ENCODE measurements around the gene ZNF480. TPM values are rescaled to one million over a fixed set of nuclear protein-coding genes. Genes with fewer than 3 reads are reported as not detected.

The ZNF480 gene
- total RNA-seq, 2 donors from 2014 or later = 4.6 to 8.5 TPM

DNA sequence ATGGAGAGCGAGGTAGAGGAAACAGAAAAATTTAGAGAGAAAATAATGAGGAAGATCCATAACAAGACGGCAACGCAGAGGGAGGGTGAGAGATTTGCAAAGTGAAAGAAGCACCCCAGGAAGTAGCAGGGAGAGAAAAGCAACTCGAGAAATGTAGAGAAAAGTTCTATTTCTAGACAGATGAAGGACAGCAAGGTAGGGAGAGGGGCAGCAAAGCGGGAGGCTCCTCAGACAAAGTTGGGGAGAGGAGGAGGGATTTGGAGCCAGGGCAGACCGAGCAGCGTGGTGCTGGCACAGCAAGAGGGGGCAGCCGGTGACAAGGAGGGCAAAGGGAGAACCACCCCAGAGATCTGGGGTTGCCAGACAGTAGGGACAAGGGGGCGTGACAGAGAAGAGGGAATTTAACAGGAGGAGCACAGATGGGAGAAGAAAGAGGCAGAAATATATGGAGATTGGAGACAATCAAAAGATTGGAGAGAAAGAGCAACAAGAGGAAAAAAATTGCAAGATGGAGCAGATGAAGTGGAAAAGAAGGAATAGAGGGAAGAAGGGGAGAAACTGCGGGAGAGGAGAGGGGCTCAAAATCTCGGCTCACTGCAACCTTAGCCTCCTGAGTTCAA, 26.6 kb upstream of the ZNF480 start:
- H3K4me1 ChIP-seq (ENCODE audit: control insufficient read depth in 1 of 2, low read depth in 2 of 2) = peaks cover 5 to 18% of the 10 kb centered on the region in 2 donors
- TF ChIP-seq, protein P1, sequence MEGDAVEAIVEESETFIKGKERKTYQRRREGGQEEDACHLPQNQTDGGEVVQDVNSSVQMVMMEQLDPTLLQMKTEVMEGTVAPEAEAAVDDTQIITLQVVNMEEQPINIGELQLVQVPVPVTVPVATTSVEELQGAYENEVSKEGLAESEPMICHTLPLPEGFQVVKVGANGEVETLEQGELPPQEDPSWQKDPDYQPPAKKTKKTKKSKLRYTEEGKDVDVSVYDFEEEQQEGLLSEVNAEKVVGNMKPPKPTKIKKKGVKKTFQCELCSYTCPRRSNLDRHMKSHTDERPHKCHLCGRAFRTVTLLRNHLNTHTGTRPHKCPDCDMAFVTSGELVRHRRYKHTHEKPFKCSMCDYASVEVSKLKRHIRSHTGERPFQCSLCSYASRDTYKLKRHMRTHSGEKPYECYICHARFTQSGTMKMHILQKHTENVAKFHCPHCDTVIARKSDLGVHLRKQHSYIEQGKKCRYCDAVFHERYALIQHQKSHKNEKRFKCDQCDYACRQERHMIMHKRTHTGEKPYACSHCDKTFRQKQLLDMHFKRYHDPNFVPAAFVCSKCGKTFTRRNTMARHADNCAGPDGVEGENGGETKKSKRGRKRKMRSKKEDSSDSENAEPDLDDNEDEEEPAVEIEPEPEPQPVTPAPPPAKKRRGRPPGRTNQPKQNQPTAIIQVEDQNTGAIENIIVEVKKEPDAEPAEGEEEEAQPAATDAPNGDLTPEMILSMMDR (IDR thresholded peaks at IDR 0.05) = no peak
- H3K4me3 ChIP-seq = peak overlapping the region; percentile 94
- no peaks in the 10 kb centered on the region for H3K27me3 ChIP-seq (replicated peaks; ENCODE audit: insufficient read depth)
- H3K9me3 ChIP-seq = no peaks in the 10 kb centered on the region
- no peaks in the 10 kb centered on the region for H3K36me3 ChIP-seq
- ATAC-seq (ENCODE audit: insufficient number of reproducible peaks, low FRiP score, low read depth) = no peak
- peak overlapping the region; percentile 97 to 99 for H3K27ac ChIP-seq
- DNase-seq (ENCODE audit: low spot score) = no peak

DNA sequence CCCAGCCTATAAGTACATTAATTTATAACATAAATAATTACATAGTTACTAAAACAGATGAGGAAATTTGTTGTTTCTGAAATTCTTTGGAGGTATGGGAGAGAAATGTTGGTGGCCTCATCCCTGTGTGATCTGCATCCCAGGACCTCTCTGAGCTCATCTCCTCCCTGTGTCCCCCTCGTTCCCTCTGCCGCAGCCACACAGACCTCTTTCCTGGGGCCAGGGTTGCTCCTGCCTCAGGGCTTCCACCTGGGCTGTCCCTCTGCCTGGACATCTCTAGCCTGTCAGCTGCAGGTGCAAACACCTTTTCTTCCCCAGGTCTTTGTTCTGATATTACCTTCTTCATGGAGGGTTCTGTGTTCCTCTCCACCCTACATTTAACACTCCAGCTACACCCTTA, 23.7 kb upstream of the ZNF480 start:
- Histone ChIP-seq H3K27ac (no peak overlapping the region), H3K4me1 (ENCODE audit: control insufficient read depth in 1 of 2, low read depth in 2 of 2) (peaks cover 5 to 18% of the 10 kb centered on the region in 2 donors), H3K36me3 (no peaks in the 10 kb centered on the region), H3K27me3 (replicated peaks; ENCODE audit: insufficient read depth) (no peaks in the 10 kb centered on the region), H3K4me3 (no peak overlapping the region), H3K9me3 (no peaks in the 10 kb centered on the region)
- TF ChIP-seq, protein P1 (IDR thresholded peaks at IDR 0.05) = no peak
- DNase-seq (ENCODE audit: low spot score) = no peak
- ATAC-seq (ENCODE audit: insufficient number of reproducible peaks, low FRiP score, low read depth) = no peak

DNA sequence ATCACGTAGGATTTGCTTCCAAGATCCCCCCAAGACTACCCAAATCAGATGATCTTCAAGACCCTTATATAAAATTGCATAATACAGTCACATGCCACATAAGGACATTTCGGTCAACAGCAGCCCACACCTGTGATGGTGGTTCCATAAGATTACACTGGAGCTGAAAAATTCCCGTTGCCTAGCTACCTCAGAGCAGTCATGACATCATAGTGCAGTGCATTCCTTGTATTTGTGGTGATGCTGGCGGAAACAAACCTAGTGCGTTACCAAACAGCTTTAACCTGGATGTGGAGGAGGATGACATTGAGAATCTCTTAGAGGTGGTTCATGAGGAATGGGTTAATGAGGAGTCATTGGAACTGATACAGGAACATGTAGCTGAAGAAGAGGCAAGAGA, 22.8 kb upstream of the ZNF480 start:
- ATAC-seq (ENCODE audit: insufficient number of reproducible peaks, low FRiP score, low read depth) (no peak), DNase-seq (ENCODE audit: low spot score) (no peak)
- Histone ChIP-seq H3K4me3 (no peak overlapping the region), H3K4me1 (ENCODE audit: control insufficient read depth in 1 of 2, low read depth in 2 of 2) (peaks cover 3 to 14% of the 10 kb centered on the region in 2 donors), H3K36me3 (no peaks in the 10 kb centered on the region), H3K9me3 (peaks cover 1% of the 10 kb centered on the region), H3K27ac (no peak overlapping the region), H3K27me3 (replicated peaks; ENCODE audit: insufficient read depth) (no peaks in the 10 kb centered on the region)
- TF ChIP-seq, protein P1 (IDR thresholded peaks at IDR 0.05) = no peak

DNA sequence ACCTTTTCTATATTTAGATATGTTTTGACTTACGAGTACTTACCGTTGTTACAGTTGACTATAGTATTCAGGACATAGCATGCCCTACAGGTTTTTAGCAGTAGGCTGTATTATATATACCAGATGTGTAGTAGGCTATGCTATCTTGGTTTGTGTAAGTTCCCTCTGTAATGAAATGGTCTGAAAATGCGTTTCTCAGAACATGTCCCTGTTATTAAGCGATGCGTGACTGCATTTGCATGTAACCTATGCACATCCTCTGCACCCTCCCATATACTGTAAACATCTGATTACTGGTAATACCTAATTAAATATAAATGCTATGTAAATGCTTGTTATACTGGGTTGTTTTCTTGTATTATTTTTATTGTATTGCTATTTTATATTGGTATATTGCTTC, 21.0 kb upstream of the ZNF480 start:
- no peaks in the 10 kb centered on the region for H3K27me3 ChIP-seq (replicated peaks; ENCODE audit: insufficient read depth)
- no peak for ATAC-seq (ENCODE audit: insufficient number of reproducible peaks, low FRiP score, low read depth)
- TF ChIP-seq, protein P1 (IDR thresholded peaks at IDR 0.05) = no peak
- no peak overlapping the region for H3K4me3 ChIP-seq
- H3K27ac ChIP-seq = no peak overlapping the region
- peaks cover 3% of the 10 kb centered on the region for H3K9me3 ChIP-seq
- DNase-seq (ENCODE audit: low spot score) = no peak
- H3K36me3 ChIP-seq = no peaks in the 10 kb centered on the region
- H3K4me1 ChIP-seq (ENCODE audit: control insufficient read depth in 1 of 2, low read depth in 2 of 2) = peaks cover 0 to 8% of the 10 kb centered on the region in 2 donors

DNA sequence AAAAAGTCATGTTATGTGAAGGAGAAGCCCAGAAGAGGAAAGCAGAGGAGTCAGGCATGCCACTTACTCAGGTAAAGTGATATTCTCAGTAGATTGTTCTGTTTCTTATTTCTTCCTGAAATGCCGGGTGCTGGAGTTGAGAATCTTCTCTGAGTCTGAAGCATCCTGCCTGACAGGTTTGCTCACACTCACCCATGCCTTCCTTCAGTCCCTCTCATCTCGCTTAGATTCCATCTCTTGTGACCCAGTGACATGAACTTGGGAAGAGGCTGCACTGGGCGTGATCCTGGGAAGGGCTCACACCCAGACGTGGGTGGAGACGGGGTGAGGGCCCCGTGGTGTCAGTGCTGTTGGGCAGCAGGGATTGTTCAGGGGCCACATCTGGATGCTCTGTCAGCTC, 19.5 kb upstream of the ZNF480 start:
- no peak for DNase-seq (ENCODE audit: low spot score)
- no peaks in the 10 kb centered on the region for H3K4me1 ChIP-seq (ENCODE audit: control insufficient read depth in 1 of 2, low read depth in 2 of 2)
- ATAC-seq (ENCODE audit: insufficient number of reproducible peaks, low FRiP score, low read depth) = no peak
- H3K4me3 ChIP-seq = no peak overlapping the region
- H3K36me3 ChIP-seq = peaks cover 7% of the 10 kb centered on the region
- TF ChIP-seq, protein P1 (IDR thresholded peaks at IDR 0.05) = no peak
- H3K27me3 ChIP-seq (replicated peaks; ENCODE audit: insufficient read depth) = no peaks in the 10 kb centered on the region
- H3K27ac ChIP-seq = no peak overlapping the region
- peaks cover 3% of the 10 kb centered on the region for H3K9me3 ChIP-seq

All from thoracic aorta (tissue), 2 donors.